Upper lobe of left lung (tissue), 6 donors: ENCODE data around the gene MAGI2. TPM values are rescaled to one million over a fixed set of nuclear protein-coding genes. Genes with fewer than 3 reads are reported as not detected.

Source experiments
- ATAC-seq, 2 donors: fragments of 200-7000 bp; cut with Tn5 transposase; one replicate each; pipeline ENCODE4 v1.9.1; 2022; ENCODE audit warnings: mild to moderate bottlenecking in 2 of 2, moderate library complexity in 2 of 2; ENCODE audit not compliant: low FRiP score in 2 of 2
- DNase-seq, 2 donors: peaks; one replicate each; pipeline ENCODE4 v3.0.0-alpha.2; 2019 to 2020
- H3K27ac ChIP-seq, 4 donors: fragments of 200-600 bp; sonication (generic); one replicate each; pipeline ENCODE4 v1.5.1; 2016 to 2019
- H3K27me3 ChIP-seq, 4 donors: fragments of 200-600 bp; sonication (generic); one replicate each; pipeline ENCODE4 v1.5.1; 2017 to 2019
- H3K36me3 ChIP-seq, 4 donors: fragments of 200-600 bp; sonication (generic); one replicate each; pipeline ENCODE4 v1.5.1; 2016 to 2019
- H3K4me1 ChIP-seq, 4 donors: fragments of 200-600 bp; sonication (generic); one replicate each; pipeline ENCODE4 v1.5.1; 2018 to 2019
- H3K4me3 ChIP-seq, 4 donors: fragments of 200-600 bp; sonication (generic); one replicate each; pipeline ENCODE4 v1.5.1; 2017 to 2019; ENCODE audit warnings: mild to moderate bottlenecking in 2 of 4, moderate library complexity in 1 of 4
- H3K9me3 ChIP-seq, 4 donors: fragments of 200-600 bp; sonication (generic); one replicate each; pipeline ENCODE4 v1.5.1; 2018 to 2019
- CTCF ChIP-seq, 6 experiments: fragments of 450-650 bp in 4 of 6; fragments of 200-600 bp in 2 of 6; sonication (generic) in 2 of 6; IDR thresholded peaks; one replicate each; pipeline ENCODE4 v1.5.1; 2016 to 2019; ENCODE audit warnings: antibody characterized with exemption in 6 of 6
- EP300 ChIP-seq, 4 donors: sonication (generic); formaldehyde crosslinking; IDR thresholded peaks; one replicate each; pipeline ENCODE4 v1.5.1; 2017; ENCODE audit warnings: antibody characterized with exemption in 4 of 4, control low read depth in 2 of 4
- POLR2A ChIP-seq, 4 donors: fragments of 450-650 bp; IDR thresholded peaks; one replicate each; pipeline ENCODE4 v1.5.1; 2016 to 2017; ENCODE audit warnings: antibody characterized with exemption in 4 of 4, mild to moderate bottlenecking in 2 of 4
- POLR2AphosphoS5 ChIP-seq, 2 donors: sonication (generic); formaldehyde crosslinking; IDR thresholded peaks; one replicate each; pipeline ENCODE4 v1.5.1; 2017; ENCODE audit warnings: antibody characterized with exemption in 2 of 2
- WGBS, 2 donors: methylation state at CpG; one replicate each; pipeline ENCODE4 v1.1.5; 2017 to 2018; 5-methylcytosine and 5-hydroxymethylcytosine counted together
- total RNA-seq, 6 donors: library from RNA; depleted of rRNA in 4 of 6; stranded (reverse); fragments of >200 nt in 4 of 6; gene quantifications; one replicate each; pipeline versions ENCODE4 v1.1.0 to v1.2.1, GENCODE V29; 2016 to 2021
- donor health status: DM: no; HTN: no; CAD: no; lungs with moderate emphysema.
- donor health status: DM: no; HTN: yes; CAD: no; lungs with severe emphysema.

Gene MAGI2
- total RNA-seq, 6 donors from 2014 or later = 7.9 to 84.9 (median 11.8) TPM

- Histone ChIP-seq H3K4me1 (no peaks in the 10 kb centered on the region), H3K4me3 (no peak overlapping the region), H3K36me3 (no peaks in the 10 kb centered on the region), H3K27me3 (no peaks in the 10 kb centered on the region), H3K9me3 (no peaks in the 10 kb centered on the region), H3K27ac (no peak overlapping the region)
- 86 to 88% methylated on average over 5 of the region's 5 CpGs for WGBS, 2 donors
- TF ChIP-seq POLR2A (IDR thresholded peaks at IDR 0.05) (no peak), CTCF (IDR thresholded peaks at IDR 0.05) (no peak), POLR2AphosphoS5 (IDR thresholded peaks at IDR 0.05) (no peak), EP300 (IDR thresholded peaks at IDR 0.05) (no peak)
- ATAC-seq = no peak
- DNase-seq = no peak
Observed at GRCh38 chr7:79159040-79159664, 294.3 kb downstream of the MAGI2 start.

- ATAC-seq (no peak), DNase-seq (no peak)
- Histone ChIP-seq H3K36me3 (no peaks in the 10 kb centered on the region), H3K27me3 (no peaks in the 10 kb centered on the region), H3K27ac (no peak overlapping the region), H3K9me3 (no peaks in the 10 kb centered on the region), H3K4me1 (no peaks in the 10 kb centered on the region), H3K4me3 (no peak overlapping the region)
- 86 to 90% methylated on average over 2 of the region's 2 CpGs for WGBS, 2 donors
- no peak for TF ChIP-seq EP300 (IDR thresholded peaks at IDR 0.05)
- no peak for TF ChIP-seq CTCF (IDR thresholded peaks at IDR 0.05)
- TF ChIP-seq POLR2A (IDR thresholded peaks at IDR 0.05) = no peak
- no peak for TF ChIP-seq POLR2AphosphoS5 (IDR thresholded peaks at IDR 0.05)
Observed at GRCh38 chr7:79157281-79157680, 296.2 kb downstream of the MAGI2 start.

DNA sequence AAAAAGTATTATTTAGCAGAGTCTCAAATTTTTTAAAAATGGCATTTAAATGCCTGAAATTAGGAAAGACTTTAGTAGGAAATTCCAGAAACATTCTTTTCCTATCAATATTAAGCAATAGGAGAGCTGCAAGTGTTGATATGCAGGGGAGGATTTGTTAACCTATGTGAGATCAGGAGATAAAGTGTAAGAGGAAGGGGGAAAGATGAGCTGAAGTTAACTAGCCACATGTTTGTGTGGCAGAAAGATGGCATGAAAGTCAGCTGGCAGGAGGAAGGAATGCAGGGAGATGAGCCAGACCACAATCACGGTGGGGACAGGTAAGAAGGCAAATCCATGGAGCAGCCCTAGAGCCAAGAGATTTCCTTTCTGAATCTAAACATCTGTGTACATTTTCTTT is 303.6 kb downstream of the MAGI2 start:
- no peak overlapping the region for H3K4me3 ChIP-seq
- H3K36me3 ChIP-seq = no peaks in the 10 kb centered on the region
- H3K27me3 ChIP-seq = no peaks in the 10 kb centered on the region
- TF ChIP-seq EP300 (IDR thresholded peaks at IDR 0.05) = no peak
- TF ChIP-seq POLR2AphosphoS5 (IDR thresholded peaks at IDR 0.05) = no peak
- no peak for TF ChIP-seq POLR2A (IDR thresholded peaks at IDR 0.05)
- no peak for TF ChIP-seq CTCF (IDR thresholded peaks at IDR 0.05)
- H3K4me1 ChIP-seq = no peaks in the 10 kb centered on the region
- no peak for DNase-seq
- H3K27ac ChIP-seq = no peak overlapping the region
- 59 to 61% methylated on average over 1 of the region's 1 CpG for WGBS, 2 donors
- ATAC-seq = no peak
- no peaks in the 10 kb centered on the region for H3K9me3 ChIP-seq

DNA sequence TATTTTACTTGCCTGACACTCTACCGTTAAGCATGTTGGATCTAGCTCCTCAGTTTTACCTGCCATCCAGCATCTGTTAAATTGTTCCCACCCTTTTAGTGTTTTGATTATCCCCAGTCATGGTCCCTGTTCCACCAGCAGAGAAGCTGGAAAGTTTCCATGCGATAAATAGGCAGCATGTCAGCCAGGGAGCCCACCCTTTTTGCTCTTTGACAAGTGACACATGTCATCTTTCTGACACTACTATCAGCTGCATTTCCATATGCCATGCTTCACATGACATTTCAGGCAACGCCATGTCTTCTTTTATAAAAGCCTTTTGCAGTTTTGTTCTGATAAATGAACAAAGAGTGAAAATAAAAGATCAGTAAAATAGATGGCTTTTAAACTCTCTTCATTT is 310.8 kb downstream of the MAGI2 start:
- 82 to 86% methylated on average over 3 of the region's 3 CpGs for WGBS, 2 donors
- no peaks in the 10 kb centered on the region for H3K27me3 ChIP-seq
- H3K4me3 ChIP-seq = no peak overlapping the region
- no peak for TF ChIP-seq POLR2AphosphoS5 (IDR thresholded peaks at IDR 0.05)
- no peak for TF ChIP-seq CTCF (IDR thresholded peaks at IDR 0.05)
- TF ChIP-seq EP300 (IDR thresholded peaks at IDR 0.05) = no peak
- no peak for TF ChIP-seq POLR2A (IDR thresholded peaks at IDR 0.05)
- no peaks in the 10 kb centered on the region for H3K9me3 ChIP-seq
- no peak overlapping the region for H3K27ac ChIP-seq
- ATAC-seq (no peak), DNase-seq (no peak)
- no peaks in the 10 kb centered on the region for H3K4me1 ChIP-seq
- no peaks in the 10 kb centered on the region for H3K36me3 ChIP-seq

DNA sequence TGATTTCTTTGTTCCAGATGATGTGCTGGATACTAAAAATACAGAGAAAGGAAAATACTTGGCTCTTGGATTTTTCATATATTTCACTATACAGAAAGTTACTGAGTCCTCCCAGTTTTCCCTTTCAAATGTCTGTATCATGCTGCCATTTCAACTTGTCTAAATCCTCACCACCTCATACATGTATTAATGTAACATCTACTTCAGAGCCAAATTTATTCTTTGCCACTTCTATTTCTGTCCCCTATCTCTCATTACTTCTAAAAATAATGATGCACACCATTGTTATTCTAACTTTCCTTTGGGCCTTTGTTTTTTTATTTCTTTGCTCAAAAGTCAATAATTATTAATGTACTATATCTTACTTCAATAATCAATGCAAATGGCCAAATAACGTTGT is 312.2 kb downstream of the MAGI2 start:
- WGBS, 2 donors = 68 to 69% methylated on average over 1 of the region's 1 CpG
- Histone ChIP-seq H3K36me3 (no peaks in the 10 kb centered on the region), H3K27me3 (no peaks in the 10 kb centered on the region), H3K4me1 (no peaks in the 10 kb centered on the region), H3K27ac (no peak overlapping the region), H3K9me3 (no peaks in the 10 kb centered on the region), H3K4me3 (no peak overlapping the region)
- ATAC-seq = no peak
- no peak for DNase-seq
- TF ChIP-seq POLR2A (IDR thresholded peaks at IDR 0.05) (no peak), EP300 (IDR thresholded peaks at IDR 0.05) (no peak), CTCF (IDR thresholded peaks at IDR 0.05) (no peak), POLR2AphosphoS5 (IDR thresholded peaks at IDR 0.05) (no peak)
